Measurements from ENCODE around the gene TTC16.

TTC16 gene

DNA sequence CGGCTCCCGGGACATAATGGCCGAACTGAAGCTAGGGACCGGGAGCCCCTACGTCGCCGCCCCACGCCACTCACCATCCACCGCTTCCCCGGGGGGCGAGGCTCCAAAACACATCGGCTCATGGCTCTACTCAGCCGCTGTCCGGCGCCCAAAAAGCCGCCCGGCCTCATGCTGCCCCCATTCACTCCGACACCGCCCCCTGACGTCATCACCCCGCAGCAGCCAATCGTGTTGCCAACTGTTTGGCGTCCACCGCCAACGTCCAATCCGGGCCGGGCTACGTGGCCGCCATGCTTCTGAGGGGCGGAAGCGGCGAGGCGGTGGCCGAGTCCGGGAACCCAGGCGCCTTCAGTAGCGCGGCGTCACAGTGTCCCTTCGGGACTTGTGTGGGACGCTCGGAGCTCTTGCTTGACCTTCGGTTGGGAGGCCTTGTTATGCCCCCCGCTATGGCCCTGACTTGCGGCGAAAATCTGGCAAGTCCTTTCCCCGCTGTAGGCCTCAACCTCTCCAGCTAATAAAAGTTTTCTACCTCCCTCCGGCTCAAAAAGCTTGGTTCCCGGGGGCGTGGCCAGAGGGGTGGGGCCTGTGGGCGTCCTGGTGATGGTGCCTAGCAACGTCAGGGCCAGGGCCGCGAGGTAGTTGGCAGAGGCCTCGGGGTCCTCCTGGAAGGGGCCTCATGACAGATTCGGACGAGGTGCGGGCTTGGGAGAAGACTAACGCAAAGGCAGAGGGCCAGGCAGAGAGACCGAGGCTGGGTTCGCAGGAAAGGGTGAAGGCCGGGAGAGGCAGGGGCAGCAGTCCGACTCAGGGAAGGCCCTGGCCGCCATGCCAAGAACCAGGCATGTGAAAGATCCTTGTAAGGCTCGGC is at the start of gene TTC16, which contains the start of gene PTRH1:
TTC16 (plus strand) TSS at position 610 of the 868 bp plus-strand sequence; CDS start at position 677, 67 bp downstream.
PTRH1 (minus strand) TSS at position 194 of the 868 bp plus-strand sequence; CDS start at position 170, 24 bp downstream.
- Mint-ChIP-seq H3K4me3 (peak within 1 kb of the TSS; percentile 97), H3K4me1 (peaks cover 13% of the 10 kb centered on the region)
- peak; percentile 95 for DNase-seq (ENCODE audit: low spot score in 2 of 2)

DNA sequence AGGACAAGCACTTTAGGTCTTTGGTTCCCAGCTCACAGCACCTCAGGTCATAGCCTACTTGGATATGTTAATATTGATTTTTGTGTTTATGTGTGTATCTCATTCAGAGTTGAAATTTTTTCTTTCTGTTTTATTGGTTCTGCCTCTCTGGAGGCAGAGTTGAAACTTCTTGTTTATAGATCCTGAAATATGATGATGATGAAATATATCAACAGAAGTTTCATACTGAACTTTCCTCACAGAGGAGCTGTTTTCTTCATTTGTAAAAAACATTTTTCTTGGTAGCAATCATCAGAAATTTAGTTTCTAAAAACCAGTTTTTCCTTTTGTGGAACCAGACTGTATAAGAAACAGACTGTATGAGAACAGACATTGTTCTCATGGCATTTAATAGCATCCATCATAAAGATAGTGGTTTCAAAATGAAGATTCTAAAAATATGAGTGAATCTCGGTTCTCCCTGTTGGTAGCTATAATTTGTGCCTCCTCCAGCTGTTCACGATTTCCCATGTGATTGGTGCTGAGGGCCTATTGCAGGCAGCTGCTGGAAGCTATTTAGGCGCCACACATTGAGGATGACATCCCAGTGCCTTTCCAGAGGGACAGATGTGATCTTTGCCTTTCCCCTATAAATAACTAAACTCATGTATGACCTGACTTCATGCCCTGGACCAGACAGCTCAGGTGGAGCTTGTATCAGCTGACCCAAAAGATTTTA is 48.6 kb upstream of the TTC16 start:
- no peaks in the 10 kb centered on the region for H3K36me3 Mint-ChIP-seq
- H3K9me3 Mint-ChIP-seq, result no peaks in the 10 kb centered on the region
- no peak overlapping the region for H3K4me3 Mint-ChIP-seq
- no peak overlapping the region for H3K27ac Mint-ChIP-seq
- H3K4me1 Mint-ChIP-seq, result no peaks in the 10 kb centered on the region
- DNase-seq (ENCODE audit: low spot score in 2 of 2), result no peak
- H3K27me3 Mint-ChIP-seq, result peaks cover 9% of the 10 kb centered on the region
- no peak for ATAC-seq (ENCODE audit: low read depth)

More for the DNA sequence above, at the start of gene TTC16, which contains the start of gene PTRH1:
- H3K9me3 Mint-ChIP-seq, result no peaks in the 10 kb centered on the region
- ATAC-seq (ENCODE audit: low read depth), result peak; percentile 95
- H3K27ac Mint-ChIP-seq, result peak within 1 kb of the TSS; percentile 80
- no peaks in the 10 kb centered on the region for H3K27me3 Mint-ChIP-seq
- H3K36me3 Mint-ChIP-seq, result no peaks in the 10 kb centered on the region

- no peak for DNase-seq (ENCODE audit: low spot score in 2 of 2)
- H3K36me3 Mint-ChIP-seq, result no peaks in the 10 kb centered on the region
- H3K9me3 Mint-ChIP-seq, result no peaks in the 10 kb centered on the region
- no peaks in the 10 kb centered on the region for H3K4me1 Mint-ChIP-seq
- H3K27me3 Mint-ChIP-seq, result peaks cover 7% of the 10 kb centered on the region
- no peak for ATAC-seq (ENCODE audit: low read depth)
- no peak overlapping the region for H3K4me3 Mint-ChIP-seq
- H3K27ac Mint-ChIP-seq, result no peak overlapping the region
Observed at GRCh38 chr9:127667906-127668305, 48.0 kb upstream of the TTC16 start.

DNA sequence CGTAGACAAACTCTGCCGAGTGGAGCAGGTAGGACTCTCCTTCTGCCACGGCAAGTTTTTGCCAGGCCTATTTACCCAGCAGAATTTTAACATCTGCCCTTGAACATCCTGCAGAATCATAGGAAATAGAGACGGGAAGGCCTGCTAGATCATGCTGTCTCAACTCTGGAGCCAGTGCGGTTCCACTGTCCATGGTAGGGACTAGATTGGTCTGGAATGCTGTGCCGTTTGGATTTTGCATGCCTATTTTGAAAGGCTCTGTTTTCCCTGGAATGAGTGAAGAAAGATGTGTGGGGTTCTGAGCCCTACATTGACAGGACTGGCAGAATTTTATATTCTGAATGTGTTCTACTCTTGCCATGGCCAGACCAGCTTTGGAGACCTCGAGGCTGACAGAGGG is 42.6 kb upstream of the TTC16 start:
- no peak for ATAC-seq (ENCODE audit: low read depth)
- no peak for DNase-seq (ENCODE audit: low spot score in 2 of 2)
- no peaks in the 10 kb centered on the region for H3K36me3 Mint-ChIP-seq
- H3K27ac Mint-ChIP-seq, result no peak overlapping the region
- H3K4me1 Mint-ChIP-seq, result no peaks in the 10 kb centered on the region
- H3K9me3 Mint-ChIP-seq, result no peaks in the 10 kb centered on the region
- no peak overlapping the region for H3K4me3 Mint-ChIP-seq
- no peaks in the 10 kb centered on the region for H3K27me3 Mint-ChIP-seq

GRCh38 chr9:127676638-127677037 is 39.2 kb upstream of the TTC16 start:
- no peak overlapping the region for H3K27ac Mint-ChIP-seq

GRCh38 chr9:127679506-127679905 is 36.4 kb upstream of the TTC16 start:
- no peaks in the 10 kb centered on the region for H3K9me3 Mint-ChIP-seq

More at GRCh38 chr9:127676638-127677037, 39.2 kb upstream of the TTC16 start:
- Mint-ChIP-seq H3K4me1 (no peaks in the 10 kb centered on the region), H3K4me3 (no peak overlapping the region), H3K27me3 (peaks cover 12% of the 10 kb centered on the region), H3K36me3 (no peaks in the 10 kb centered on the region), H3K9me3 (no peaks in the 10 kb centered on the region)
- DNase-seq (ENCODE audit: low spot score in 2 of 2) (no peak), ATAC-seq (ENCODE audit: low read depth) (no peak)

DNA sequence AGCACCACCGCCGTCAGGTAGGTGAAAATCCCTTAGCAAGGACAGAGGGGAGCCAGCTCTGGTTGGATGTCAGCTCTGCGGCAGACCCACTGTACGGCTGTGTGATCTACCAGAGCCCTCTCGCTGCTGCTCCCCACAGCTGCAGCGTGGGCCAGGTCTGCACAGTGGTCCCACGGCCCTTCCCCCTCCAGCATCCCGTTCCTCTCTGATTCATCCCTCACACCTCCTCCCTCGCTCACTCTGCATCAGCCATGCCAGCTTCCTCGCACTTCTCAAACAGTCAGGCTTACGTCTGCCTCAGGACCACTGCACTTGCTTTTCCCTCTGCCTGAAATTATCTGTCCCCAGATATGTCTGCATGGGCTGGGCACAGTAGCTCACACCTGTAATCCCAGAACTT is 35.7 kb upstream of the TTC16 start:
- DNase-seq (ENCODE audit: low spot score in 2 of 2), result no peak
- ATAC-seq (ENCODE audit: low read depth), result no peak
- H3K4me1 Mint-ChIP-seq, result no peaks in the 10 kb centered on the region
- no peaks in the 10 kb centered on the region for H3K36me3 Mint-ChIP-seq
- H3K27ac Mint-ChIP-seq, result no peak overlapping the region
- H3K4me3 Mint-ChIP-seq, result no peak overlapping the region
- H3K27me3 Mint-ChIP-seq, result peaks cover 20% of the 10 kb centered on the region
- no peaks in the 10 kb centered on the region for H3K9me3 Mint-ChIP-seq

More at GRCh38 chr9:127679506-127679905, 36.4 kb upstream of the TTC16 start:
- Mint-ChIP-seq H3K4me3 (no peak overlapping the region), H3K27ac (no peak overlapping the region), H3K36me3 (no peaks in the 10 kb centered on the region), H3K4me1 (no peaks in the 10 kb centered on the region), H3K27me3 (peaks cover 17% of the 10 kb centered on the region)
- ATAC-seq (ENCODE audit: low read depth) (no peak), DNase-seq (ENCODE audit: low spot score in 2 of 2) (no peak)

GRCh38 chr9:127680846-127681245 is 35.0 kb upstream of the TTC16 start:
- Mint-ChIP-seq H3K4me3 (no peak overlapping the region), H3K27ac (no peak overlapping the region), H3K9me3 (no peaks in the 10 kb centered on the region), H3K36me3 (no peaks in the 10 kb centered on the region), H3K4me1 (no peaks in the 10 kb centered on the region), H3K27me3 (peaks cover 20% of the 10 kb centered on the region)
- ATAC-seq (ENCODE audit: low read depth) (no peak), DNase-seq (ENCODE audit: low spot score in 2 of 2) (no peak)

- Mint-ChIP-seq H3K36me3 (no peaks in the 10 kb centered on the region), H3K4me1 (no peaks in the 10 kb centered on the region), H3K4me3 (no peak overlapping the region), H3K27ac (no peak overlapping the region), H3K9me3 (no peaks in the 10 kb centered on the region), H3K27me3 (peaks cover 22% of the 10 kb centered on the region)
- no peak for DNase-seq (ENCODE audit: low spot score in 2 of 2)
- ATAC-seq (ENCODE audit: low read depth), result no peak
Observed at GRCh38 chr9:127682351-127683136, 33.3 kb upstream of the TTC16 start.

DNA sequence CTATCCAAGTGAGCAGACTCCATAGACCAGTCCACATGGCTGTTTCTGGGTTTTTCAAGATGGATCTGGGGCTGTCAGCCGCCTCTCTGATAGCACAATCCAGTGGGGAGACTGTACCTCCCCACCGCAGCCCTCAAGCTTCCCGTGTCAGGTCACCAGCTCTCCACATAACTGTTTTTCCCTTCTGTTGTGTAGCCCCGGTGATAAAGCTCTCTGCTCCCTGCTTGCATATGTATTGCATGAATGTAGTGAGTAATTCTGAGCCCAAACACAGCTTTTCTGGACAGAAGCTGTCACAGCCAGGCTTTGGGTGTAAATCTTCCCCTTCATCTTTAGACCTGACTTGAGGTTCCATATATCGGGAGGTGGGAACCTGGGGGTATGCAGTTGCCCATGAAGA is 32.2 kb upstream of the TTC16 start:
- ATAC-seq (ENCODE audit: low read depth), result no peak
- H3K36me3 Mint-ChIP-seq, result no peaks in the 10 kb centered on the region
- peaks cover 21% of the 10 kb centered on the region for H3K27me3 Mint-ChIP-seq
- no peaks in the 10 kb centered on the region for H3K4me1 Mint-ChIP-seq
- H3K4me3 Mint-ChIP-seq, result no peak overlapping the region
- no peak for DNase-seq (ENCODE audit: low spot score in 2 of 2)
- H3K9me3 Mint-ChIP-seq, result no peaks in the 10 kb centered on the region
- no peak overlapping the region for H3K27ac Mint-ChIP-seq

- Mint-ChIP-seq H3K4me3 (no peak overlapping the region), H3K9me3 (no peaks in the 10 kb centered on the region), H3K4me1 (no peaks in the 10 kb centered on the region), H3K27ac (no peak overlapping the region), H3K27me3 (peaks cover 16% of the 10 kb centered on the region), H3K36me3 (no peaks in the 10 kb centered on the region)
- no peak for DNase-seq (ENCODE audit: low spot score in 2 of 2)
- ATAC-seq (ENCODE audit: low read depth), result no peak
Observed at GRCh38 chr9:127684576-127684975, 31.3 kb upstream of the TTC16 start.

GRCh38 chr9:127686461-127687393 is 29.2 kb upstream of the TTC16 start:
- DNase-seq (ENCODE audit: low spot score in 2 of 2) (no peak), ATAC-seq (ENCODE audit: low read depth) (no peak)
- Mint-ChIP-seq H3K9me3 (no peaks in the 10 kb centered on the region), H3K27ac (no peak overlapping the region), H3K27me3 (peaks cover 9% of the 10 kb centered on the region), H3K4me3 (no peak overlapping the region), H3K36me3 (no peaks in the 10 kb centered on the region), H3K4me1 (no peaks in the 10 kb centered on the region)
